GM12878 (cell line): Measurements from ENCODE around the gene MEIS1. TPM values are rescaled to one million over a fixed set of nuclear protein-coding genes. Genes with fewer than 3 reads are reported as not detected.

ENCODE experiments used
- ATAC-seq: fragments of 200-7000 bp; cut with Tn5 transposase; 3 replicates; pipeline ENCODE4 v1.9.1; 2020; ENCODE audit warnings: mild to moderate bottlenecking, moderate library complexity
- BruUV-seq: library from RNA; stranded (reverse); fragments of 400-500 nt; replicated peaks from 2 replicates; lab custom pipeline; 2021; lab: Mats Ljungman, UMichigan
- CTCF ChIA-PET: fragments of 300-600 bp; sonication (Branson Sonifier 250); formaldehyde crosslinking; extraction: SDS; loops from one replicate; lab custom pipeline; 2021; ENCODE audit warnings: inconsistent platforms; lab: Yijun Ruan, JAX
- POLR2A ChIA-PET: fragments of 350-600 bp; formaldehyde crosslinking; extraction: SDS; loops from one replicate; lab custom pipeline; 2021; ENCODE audit warnings: inconsistent platforms; lab: Charles Lee
- RAD21 ChIA-PET: fragments of 300-600 bp; sonication (Branson Sonifier 250); formaldehyde crosslinking; loops from one replicate; lab custom pipeline; 2023; ENCODE audit warnings: antibody characterized with exemption; ENCODE audit not compliant: unreplicated experiment; lab: Charles Lee
- SMC1A ChIA-PET: fragments of 300-600 bp; sonication (Branson Sonifier 250); formaldehyde crosslinking; loops from one replicate; lab custom pipeline; 2023; ENCODE audit not compliant: unreplicated experiment, uncharacterized antibody; lab: Charles Lee
- DNase-seq: peaks from one replicate; pipeline ENCODE4 v3.0.0-alpha.2; 2011; ENCODE audit warnings: low read depth, low spot score
- FAIRE-seq: peaks from 3 replicates; lab custom pipeline; 2011; peaks lifted over from hg19 to GRCh38; lab: Jason Lieb, UNC
- H2AFZ ChIP-seq: 2 replicates; pipeline ENCODE4 v1.6.0; 2011; ENCODE audit warnings: low read depth, low read length, control low read depth; ENCODE audit not compliant: control insufficient read depth
- H3K27ac ChIP-seq: 2 replicates; pipeline ENCODE4 v1.5.1; 2011; ENCODE audit warnings: control low read depth; ENCODE audit not compliant: control insufficient read depth, insufficient read depth
- H3K27me3 ChIP-seq, 2 experiments: replicated peaks in 1 of 2; 2 replicates each; pipeline versions ENCODE4 v1.6.0 to v1.6.1; 2011; ENCODE audit warnings: low read length in 1 of 2; ENCODE audit not compliant: control insufficient read depth in 2 of 2, insufficient read depth in 2 of 2
- H3K36me3 ChIP-seq, 2 experiments: 2 replicates each; pipeline ENCODE4 v1.5.1; 2011; ENCODE audit warnings: low read length in 1 of 2; ENCODE audit not compliant: control insufficient read depth in 2 of 2, insufficient read depth in 2 of 2
- H3K4me1 ChIP-seq: 2 replicates; pipeline ENCODE4 v1.6.1; 2011; ENCODE audit warnings: mild to moderate bottlenecking, low read length, moderate library complexity, mixed read lengths; ENCODE audit not compliant: control insufficient read depth, insufficient read depth
- H3K4me2 ChIP-seq: 2 replicates; pipeline ENCODE4 v1.6.0; 2011; ENCODE audit warnings: control low read depth; ENCODE audit not compliant: control insufficient read depth, insufficient read depth
- H3K4me3 ChIP-seq: fragments of 200-600 bp; sonication (generic); 2 replicates; pipeline ENCODE4 v1.5.1; 2016
- H3K79me2 ChIP-seq: 2 replicates; pipeline ENCODE4 v1.6.0; 2011; ENCODE audit warnings: low read length; ENCODE audit not compliant: control insufficient read depth, insufficient read depth
- H3K9ac ChIP-seq: 2 replicates; pipeline ENCODE4 v1.8.0; 2011; ENCODE audit warnings: low read length, control low read depth, mixed read lengths; ENCODE audit not compliant: control insufficient read depth, insufficient read depth
- H3K9me3 ChIP-seq: replicated peaks from 3 replicates; pipeline ENCODE4 v1.5.1; 2011; ENCODE audit warnings: mild to moderate bottlenecking, low read length; ENCODE audit not compliant: control insufficient read depth, insufficient read depth
- H4K20me1 ChIP-seq: 2 replicates; pipeline ENCODE4 v1.6.0; 2011; ENCODE audit not compliant: control insufficient read depth, insufficient read depth
- CHD2 ChIP-seq: IDR thresholded peaks from 2 replicates; pipeline ENCODE4 v1.6.1; 2011; ENCODE audit warnings: low read depth, low read length, improper control_type of control experiment, borderline replicate concordance
- IKZF1 ChIP-seq: fragments of 450-650 bp; conservative IDR thresholded peaks from 2 replicates; pipeline ENCODE4 v1.6.1; 2017; ENCODE audit warnings: antibody characterized with exemption, mild to moderate bottlenecking
- MEF2A ChIP-seq: IDR thresholded peaks from 2 replicates; pipeline ENCODE4 v1.6.1; 2011; ENCODE audit warnings: low read depth, mild to moderate bottlenecking, low read length, moderate library complexity; ENCODE audit not compliant: insufficient read depth
- MTA3 ChIP-seq: IDR thresholded peaks from 2 replicates; pipeline ENCODE4 v1.6.1; 2012; ENCODE audit warnings: low read length, inconsistent platforms, borderline replicate concordance
- NFYB ChIP-seq: IDR thresholded peaks from 2 replicates; pipeline ENCODE4 v1.6.1; 2011; ENCODE audit warnings: low read depth, mild to moderate bottlenecking, low read length, improper control_type of control experiment, moderate library complexity; ENCODE audit not compliant: insufficient read depth
- POU2F2 ChIP-seq: IDR thresholded peaks from 3 replicates; pipeline ENCODE4 v1.6.1; 2011; ENCODE audit warnings: low read depth, mild to moderate bottlenecking, low read length, borderline replicate concordance
- RUNX3 ChIP-seq: IDR thresholded peaks from 2 replicates; pipeline ENCODE4 v1.6.1; 2012; ENCODE audit warnings: low read length, inconsistent platforms
- WGBS: methylation state at CpG from one replicate; pipeline ENCODE4 v1.1.6; 2016; ENCODE audit warnings: low lambda C conversion rate; ENCODE audit not compliant: insufficient replicate concordance, insufficient coverage; ENCODE audit errors: missing lambda C conversion rate; 5-methylcytosine and 5-hydroxymethylcytosine counted together
- in situ Hi-C: fragments of 300-500 bp; cut with MboI; formaldehyde crosslinking; loops from 9 replicates; pipeline ENCODE4 v1.14.3; 2018; ENCODE audit warnings: mixed read lengths
- intact Hi-C: fragments of 100-400 bp; cut with micrococcal nuclease; formaldehyde crosslinking; loops from one replicate; pipeline ENCODE4 v1.14.2; 2022; ENCODE audit not compliant: unreplicated experiment
- polyA plus RNA-seq, 11 experiments: library from polyadenylated mRNA; depleted of rRNA in 4 of 11; unstranded in 6 of 11; stranded (reverse) in 5 of 11; fragments of >200 nt; fragmentation: Nextera tagmentation in 4 of 11; fragmentation: Illumina TruSeq in 1 of 11; extraction: Ambion mirVana in 4 of 11; extraction: Trizol in 1 of 11; gene quantifications; 1 replicate in 1 of 11; 2 replicates in 10 of 11; pipeline versions ENCODE4 v1.2.1 to v1.2.3, GENCODE V29; 2011 to 2016; ENCODE audit warnings: inconsistent platforms in 2 of 11, missing spikeins in 2 of 11, low read depth in 1 of 11
- total RNA-seq, 4 experiments: library from RNA; depleted of rRNA in 3 of 4; stranded (reverse); fragments of >200 nt in 3 of 4; fragmentation: Illumina TruSeq in 1 of 4; extraction: Trizol in 1 of 4; gene quantifications; 2 replicates each; pipeline versions ENCODE4 v1.2.1 to v1.2.3, GENCODE V29; 2013 to 2021
- TF ChIP-seq, protein P1 (sequence below): fragments of 450-650 bp; IDR thresholded peaks from 2 replicates; pipeline ENCODE4 v1.6.1; 2017; ENCODE audit warnings: mild to moderate bottlenecking, moderate library complexity

Gene MEIS1
- total and polyA plus RNA-seq, 10 of the 15 experiments (the other 5 are each of a cell fraction or from before 2014, with no cell fraction given): 0.04 to 0.31 (median 0.14) TPM; not detected in 6

DNA sequence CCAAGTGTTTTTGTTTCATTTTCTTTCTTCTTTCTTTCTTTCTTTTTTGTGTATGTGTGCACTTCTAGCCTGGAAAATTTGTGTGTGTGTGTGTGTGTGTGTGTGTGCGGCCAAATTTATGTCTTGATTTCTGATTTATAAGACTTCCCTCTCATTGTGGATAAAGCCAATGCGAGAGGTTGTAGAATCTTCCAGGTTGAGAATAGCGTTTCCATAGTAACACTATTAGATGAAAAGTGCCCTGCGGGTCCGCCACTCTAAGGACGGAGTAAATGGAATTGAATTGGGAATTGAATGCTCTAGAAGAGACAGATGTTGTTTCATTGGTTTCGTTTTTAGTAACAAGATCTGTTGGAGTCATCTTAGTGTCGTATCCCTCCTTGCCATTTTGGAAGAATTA lies 81.6 kb downstream of the MEIS1 start:
- intact Hi-C loops: no loop called here

More for the DNA sequence above, 81.6 kb downstream of the MEIS1 start:
- TF ChIP-seq NFYB (no peak), POU2F2 (no peak), MEF2A (no peak), IKZF1 (no peak), MTA3 (no peak), RUNX3 (no peak), CHD2 (no peak)
- TF ChIP-seq, protein P1, sequence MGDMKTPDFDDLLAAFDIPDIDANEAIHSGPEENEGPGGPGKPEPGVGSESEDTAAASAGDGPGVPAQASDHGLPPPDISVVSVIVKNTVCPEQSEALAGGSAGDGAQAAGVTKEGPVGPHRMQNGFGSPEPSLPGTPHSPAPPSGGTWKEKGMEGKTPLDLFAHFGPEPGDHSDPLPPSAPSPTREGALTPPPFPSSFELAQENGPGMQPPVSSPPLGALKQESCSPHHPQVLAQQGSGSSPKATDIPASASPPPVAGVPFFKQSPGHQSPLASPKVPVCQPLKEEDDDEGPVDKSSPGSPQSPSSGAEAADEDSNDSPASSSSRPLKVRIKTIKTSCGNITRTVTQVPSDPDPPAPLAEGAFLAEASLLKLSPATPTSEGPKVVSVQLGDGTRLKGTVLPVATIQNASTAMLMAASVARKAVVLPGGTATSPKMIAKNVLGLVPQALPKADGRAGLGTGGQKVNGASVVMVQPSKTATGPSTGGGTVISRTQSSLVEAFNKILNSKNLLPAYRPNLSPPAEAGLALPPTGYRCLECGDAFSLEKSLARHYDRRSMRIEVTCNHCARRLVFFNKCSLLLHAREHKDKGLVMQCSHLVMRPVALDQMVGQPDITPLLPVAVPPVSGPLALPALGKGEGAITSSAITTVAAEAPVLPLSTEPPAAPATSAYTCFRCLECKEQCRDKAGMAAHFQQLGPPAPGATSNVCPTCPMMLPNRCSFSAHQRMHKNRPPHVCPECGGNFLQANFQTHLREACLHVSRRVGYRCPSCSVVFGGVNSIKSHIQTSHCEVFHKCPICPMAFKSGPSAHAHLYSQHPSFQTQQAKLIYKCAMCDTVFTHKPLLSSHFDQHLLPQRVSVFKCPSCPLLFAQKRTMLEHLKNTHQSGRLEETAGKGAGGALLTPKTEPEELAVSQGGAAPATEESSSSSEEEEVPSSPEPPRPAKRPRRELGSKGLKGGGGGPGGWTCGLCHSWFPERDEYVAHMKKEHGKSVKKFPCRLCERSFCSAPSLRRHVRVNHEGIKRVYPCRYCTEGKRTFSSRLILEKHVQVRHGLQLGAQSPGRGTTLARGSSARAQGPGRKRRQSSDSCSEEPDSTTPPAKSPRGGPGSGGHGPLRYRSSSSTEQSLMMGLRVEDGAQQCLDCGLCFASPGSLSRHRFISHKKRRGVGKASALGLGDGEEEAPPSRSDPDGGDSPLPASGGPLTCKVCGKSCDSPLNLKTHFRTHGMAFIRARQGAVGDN: no peak
- ChIA-PET SMC1A (no interaction called here), RAD21 (no interaction called here), POLR2A (no interaction called here), CTCF (no interaction called here)
- Histone ChIP-seq H2AFZ (no peak overlapping the region), H4K20me1 (no peaks in the 10 kb centered on the region), H3K27ac (no peak overlapping the region), H3K4me1 (no peaks in the 10 kb centered on the region), H3K4me3 (no peak overlapping the region), H3K9me3 (no peaks in the 10 kb centered on the region), H3K79me2 (no peaks in the 10 kb centered on the region), H3K27me3 (no peaks in the 10 kb centered on the region), H3K4me2 (no peak overlapping the region), H3K36me3 (no peaks in the 10 kb centered on the region), H3K9ac (no peak overlapping the region)
- ATAC-seq (no peak), DNase-seq (no peak), FAIRE-seq (no peak)
- in situ Hi-C loops: no loop called here
- 32% methylated on average over 8 of the region's 8 CpGs for WGBS
- BruUV-seq: no TSS peak
